T-helper 9 cell (primary cell): ENCODE measurements around the gene HOXC13.

Experiments
- DNase-seq: peaks from one replicate; pipeline ENCODE4 v3.0.0-alpha.2; 2020

HOXC13 gene

DNA sequence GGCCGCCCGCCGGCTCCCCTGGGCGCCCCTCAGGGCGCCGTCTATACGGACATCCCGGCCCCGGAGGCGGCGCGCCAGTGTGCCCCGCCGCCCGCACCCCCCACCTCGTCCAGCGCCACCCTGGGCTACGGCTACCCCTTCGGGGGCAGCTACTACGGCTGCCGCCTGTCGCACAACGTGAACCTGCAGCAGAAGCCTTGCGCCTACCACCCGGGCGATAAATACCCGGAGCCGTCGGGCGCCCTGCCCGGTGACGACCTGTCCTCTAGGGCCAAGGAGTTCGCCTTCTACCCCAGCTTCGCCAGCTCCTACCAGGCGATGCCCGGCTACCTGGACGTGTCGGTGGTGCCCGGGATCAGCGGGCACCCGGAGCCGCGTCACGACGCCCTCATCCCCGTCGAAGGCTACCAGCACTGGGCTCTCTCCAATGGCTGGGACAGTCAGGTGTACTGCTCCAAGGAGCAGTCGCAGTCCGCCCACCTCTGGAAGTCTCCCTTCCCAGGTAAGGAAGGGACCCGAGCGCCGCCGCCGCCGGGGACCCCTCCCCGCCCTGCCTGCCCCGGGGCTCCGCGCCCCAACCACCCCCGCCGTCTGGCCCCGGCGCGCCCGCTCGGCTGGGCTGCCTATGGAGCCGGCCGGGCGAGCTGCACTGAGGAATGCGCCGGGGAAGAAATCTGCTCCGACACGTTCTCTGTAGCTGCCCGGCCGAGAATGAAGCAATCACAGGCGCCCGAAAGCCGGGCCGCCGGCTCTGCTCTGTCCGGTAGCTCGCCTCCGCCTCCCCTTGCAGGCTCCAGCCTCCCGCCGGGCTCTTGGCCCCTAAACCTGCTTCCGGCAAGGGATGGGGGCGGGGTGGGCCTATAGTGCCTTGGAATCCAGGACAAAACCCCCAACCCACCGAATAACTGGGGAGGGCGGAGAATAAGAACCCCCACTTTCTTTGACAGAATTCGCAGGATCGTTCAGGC is 794 bp downstream of the HOXC13 start:
- DNase-seq = no peak

DNA sequence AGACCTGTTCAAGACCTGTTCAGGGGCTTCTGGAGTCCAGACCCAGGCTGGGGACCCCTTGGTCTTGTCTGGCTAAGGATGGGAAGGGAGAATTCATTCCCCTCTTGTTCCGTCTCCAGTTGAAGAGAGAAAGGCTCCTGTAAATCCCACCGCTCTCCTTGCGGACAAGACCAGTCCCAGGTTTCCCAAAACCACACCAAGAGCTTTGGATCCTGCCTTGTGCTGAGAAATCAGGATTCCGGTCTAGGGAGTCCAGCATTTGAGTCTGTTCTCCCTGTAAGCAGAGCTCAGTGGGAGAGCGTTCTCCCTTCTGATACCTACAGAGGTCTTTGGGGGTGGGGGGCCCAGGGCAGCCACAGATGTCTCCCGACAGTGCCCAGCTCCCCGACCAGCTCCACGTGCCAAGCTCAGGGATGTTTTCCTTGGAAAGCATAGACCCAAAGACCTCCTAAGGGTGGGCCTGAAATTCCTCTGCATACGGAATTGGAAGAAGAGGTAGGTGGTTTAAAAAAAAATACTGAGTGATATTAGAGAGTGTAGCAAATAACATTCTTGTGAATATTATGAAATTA is 1.9 kb downstream of the HOXC13 start:
- DNase-seq = no peak

DNA sequence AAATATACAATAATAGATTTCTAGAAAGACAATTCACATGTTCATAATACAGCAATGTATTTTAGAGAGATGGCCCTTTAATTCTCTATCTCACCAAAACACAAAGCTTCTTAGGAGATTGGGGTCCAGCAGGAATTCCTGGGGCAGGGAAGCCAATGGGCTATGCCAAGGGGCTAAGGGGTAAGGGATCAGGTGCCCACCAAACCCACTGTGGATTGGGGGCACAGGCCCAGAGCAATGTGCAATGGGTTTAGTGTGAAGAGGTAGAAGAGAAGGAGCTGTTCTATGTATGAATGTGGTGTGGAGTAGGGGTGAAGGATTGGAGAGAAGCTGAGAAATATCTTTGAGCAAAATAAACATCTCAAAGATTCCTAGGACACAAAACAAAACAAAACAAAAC is 2.6 kb downstream of the HOXC13 start:
- DNase-seq = no peak

DNA sequence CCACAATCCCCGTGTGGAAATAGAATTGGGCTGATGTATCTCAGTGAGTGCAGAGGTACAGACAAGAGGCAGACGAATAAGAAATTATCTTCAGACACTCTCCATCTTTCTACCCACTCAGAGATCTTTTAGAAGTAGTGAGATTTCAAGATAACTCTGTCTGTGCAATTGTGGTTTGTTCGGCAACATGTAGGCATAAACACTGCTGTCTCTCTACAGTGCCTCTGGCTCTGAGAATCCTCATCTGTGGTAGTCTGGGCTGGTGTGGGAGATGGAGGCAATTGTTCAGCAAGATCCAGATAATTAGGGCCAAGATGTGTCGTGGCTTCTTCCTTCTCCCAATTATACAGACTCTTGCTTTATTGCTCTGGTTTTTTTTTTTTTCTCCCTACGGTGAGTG is 3.1 kb downstream of the HOXC13 start:
- DNase-seq = no peak

DNA sequence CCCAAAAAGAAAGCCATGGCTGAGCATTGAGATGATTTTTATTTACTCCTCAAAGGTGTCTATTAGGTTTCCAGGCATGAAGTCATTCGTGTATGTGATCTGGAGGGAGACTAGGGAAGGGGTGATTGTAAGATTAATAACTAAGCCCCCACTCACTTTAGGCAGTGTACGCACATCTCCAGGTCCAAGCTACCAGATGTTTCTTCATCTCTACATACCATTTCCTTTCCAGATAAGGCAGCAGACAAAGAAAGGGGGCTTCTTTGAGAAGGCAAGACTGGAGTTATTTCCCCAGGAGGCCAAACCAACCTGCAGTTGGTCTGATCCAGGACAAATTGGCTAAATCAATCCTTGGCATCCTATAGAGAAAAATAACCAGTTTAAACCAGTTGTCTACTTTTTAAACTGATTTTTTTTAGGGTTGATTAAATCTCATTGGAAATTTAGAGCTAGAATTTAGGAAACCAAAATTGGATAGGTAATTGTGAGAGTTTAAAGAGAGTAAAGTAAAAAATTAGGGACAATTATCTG is 3.9 kb downstream of the HOXC13 start:
- DNase-seq = no peak

DNA sequence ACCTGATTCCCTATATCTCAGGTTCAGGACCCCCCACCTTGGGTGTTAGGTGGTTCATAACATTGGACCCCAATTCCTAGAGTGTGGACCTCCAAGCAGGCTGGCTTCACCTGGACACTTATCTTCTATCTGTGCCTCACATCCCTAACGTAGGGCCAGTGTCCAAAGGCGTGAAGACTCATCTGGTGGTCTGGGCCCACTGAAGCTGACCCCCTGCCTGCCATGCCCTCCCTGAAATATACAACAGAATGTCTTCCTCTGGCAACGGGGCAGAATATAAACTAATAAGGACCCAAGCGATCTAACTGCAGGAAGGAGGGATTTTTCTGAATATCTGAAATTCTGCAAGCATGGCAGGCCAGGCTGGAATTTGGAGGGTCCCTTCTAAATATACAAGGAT is 5.6 kb downstream of the HOXC13 start:
- DNase-seq = no peak

DNA sequence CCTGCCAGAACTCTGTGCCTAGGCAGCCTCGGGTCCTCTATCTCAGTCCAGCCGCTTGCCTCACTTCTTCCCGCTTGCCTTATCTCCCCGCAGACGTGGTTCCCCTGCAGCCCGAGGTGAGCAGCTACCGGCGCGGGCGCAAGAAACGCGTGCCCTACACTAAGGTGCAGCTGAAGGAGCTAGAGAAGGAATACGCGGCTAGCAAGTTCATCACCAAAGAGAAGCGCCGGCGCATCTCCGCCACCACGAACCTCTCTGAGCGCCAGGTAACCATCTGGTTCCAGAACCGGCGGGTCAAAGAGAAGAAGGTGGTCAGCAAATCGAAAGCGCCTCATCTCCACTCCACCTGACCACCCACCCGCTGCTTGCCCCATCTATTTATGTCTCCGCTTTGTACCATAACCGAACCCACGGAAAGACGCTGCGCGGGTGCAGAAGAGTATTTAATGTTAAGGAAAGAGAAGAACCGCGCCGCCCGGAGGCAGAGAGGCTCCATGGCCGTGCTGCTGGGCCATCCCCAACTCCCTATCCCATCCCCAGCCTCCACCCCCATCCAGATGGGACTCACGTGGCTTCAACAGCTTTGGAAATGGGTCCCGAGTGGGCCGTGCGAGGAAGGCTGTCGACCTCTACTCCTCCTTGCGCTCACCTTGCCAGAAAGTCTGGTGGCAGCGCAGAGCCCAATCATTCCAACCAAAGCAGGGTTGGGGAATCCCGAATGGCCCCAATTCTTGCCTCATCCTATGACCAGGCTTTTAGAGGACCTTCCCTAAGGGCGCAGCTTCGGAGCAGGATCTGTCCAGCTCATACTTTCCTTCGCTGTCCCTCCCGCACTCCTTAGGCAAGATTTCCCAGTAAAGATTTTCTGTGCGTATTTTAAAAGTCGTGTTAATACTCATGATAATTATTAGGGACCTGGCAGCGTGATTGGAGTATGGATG is 6.5 kb downstream of the HOXC13 start:
- DNase-seq = no peak

DNA sequence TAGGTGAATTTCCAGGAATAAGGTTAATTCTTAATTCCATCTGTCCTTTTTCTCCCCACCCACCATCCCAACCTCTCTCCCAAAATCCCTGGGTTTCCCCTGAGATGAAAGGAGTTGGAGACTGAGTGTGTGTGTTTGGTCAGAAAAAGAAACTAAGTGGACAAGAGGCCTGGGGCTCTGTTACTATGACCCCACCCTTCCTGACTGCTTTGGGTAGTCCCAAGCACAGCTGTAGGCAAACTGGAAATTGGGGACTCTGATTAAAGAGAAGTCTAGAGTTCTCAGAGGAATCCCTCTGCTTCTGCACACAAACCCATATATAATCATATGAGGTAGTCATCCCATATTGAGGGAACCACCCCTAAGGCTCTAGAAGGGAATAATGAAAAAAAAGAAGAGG is 9.1 kb downstream of the HOXC13 start:
- no peak for DNase-seq

DNA sequence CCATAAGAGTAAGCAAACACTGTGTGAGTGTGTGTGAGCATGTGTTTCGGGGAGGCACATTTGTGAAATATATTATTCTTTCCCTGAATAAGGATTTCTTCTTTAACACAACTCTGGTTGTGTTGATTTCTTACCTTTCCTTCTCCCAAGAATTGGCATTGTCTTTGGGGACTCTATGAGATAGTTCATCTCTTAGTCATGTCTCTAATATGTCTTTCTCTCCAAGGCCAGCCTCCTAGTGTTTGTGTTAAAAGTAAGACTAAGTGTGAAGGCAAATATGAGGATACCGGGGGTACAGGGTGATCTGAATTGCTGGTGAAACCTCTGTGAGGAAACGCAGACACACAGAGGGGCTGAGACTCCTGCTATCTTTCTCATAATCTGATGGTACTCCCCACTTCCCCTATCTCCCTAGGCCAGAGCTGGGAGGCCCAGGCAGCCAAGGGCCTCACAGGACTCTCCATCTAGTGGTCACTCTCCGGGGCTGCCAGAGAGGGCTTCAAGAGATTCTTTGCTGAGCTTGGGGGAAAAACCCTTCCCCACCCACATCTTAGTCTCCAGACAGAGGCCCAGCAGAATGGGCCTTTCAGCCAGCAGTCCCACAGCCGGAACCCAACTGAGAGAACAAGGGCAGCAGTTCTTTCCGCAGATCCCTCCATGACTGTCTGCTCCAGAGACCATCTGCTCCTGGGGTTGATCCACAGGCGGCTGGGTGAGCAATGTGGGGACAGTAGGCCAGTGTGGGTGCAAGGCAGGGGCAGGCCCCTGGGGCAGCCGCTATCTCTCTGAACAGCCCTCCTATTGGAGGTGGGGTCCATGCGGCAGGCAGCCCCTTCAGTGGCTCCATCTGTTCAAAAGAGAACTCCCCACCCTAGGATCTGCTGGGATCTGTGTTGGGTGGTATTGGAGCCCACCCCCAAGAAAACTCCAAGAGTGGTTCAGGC is 10.3 kb downstream of the HOXC13 start:
- DNase-seq = no peak

DNA sequence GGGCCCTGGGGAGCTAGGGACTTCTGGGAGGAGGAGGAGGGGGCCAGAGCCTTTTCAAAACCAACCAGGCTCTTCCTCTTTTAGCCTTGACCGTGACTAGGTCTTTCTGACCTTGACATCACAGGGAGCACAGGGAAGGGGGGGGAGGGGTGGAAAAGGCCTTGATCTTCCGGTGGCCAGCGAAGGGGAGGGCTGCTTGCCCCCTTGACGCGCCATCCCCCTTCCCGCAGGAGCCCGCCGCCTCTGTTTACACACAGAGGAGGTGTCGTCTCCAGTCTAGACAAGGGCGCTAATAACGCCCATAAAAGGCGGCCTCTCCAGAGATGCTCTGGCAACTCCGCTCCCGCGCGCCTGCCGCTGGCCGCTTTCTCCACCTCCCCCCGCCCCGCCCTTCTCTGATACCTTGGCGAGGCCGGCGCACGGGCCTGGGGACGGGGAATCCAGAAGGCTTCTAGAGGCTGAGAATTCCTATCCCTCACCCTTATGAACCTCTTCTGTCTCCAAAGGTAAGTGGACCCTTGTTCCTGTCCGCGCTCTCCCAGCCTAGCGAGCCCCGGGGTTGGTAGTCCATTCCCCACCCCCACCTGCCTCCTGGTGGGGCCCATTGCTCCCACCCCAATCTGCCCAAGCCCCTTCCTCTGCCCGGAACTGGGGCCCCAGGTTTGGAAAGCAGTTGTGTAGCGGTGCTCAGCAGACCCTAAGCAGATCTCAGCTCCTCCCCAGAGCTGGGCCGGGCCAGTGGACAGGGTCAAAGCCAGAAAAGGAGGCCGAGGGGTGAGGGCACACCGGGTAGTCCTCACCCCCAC is 11.2 kb downstream of the HOXC13 start:
- DNase-seq = no peak

DNA sequence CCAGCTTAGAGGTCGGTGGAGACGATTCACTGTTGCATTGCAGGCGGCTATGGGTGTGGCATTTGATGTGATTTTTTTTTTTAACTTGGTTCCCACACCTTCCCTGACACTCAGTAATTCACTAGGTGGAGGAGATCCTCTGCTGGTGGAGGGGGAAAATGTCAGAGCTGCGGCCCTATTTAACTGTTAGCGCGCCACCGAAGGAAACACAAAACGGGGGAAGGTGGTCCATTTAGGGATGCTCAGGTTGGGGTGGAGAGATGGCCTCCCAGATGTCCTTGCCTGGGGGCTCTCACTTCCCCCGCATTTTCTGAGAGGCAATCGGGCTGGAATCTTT is 11.8 kb downstream of the HOXC13 start:
- no peak for DNase-seq

DNA sequence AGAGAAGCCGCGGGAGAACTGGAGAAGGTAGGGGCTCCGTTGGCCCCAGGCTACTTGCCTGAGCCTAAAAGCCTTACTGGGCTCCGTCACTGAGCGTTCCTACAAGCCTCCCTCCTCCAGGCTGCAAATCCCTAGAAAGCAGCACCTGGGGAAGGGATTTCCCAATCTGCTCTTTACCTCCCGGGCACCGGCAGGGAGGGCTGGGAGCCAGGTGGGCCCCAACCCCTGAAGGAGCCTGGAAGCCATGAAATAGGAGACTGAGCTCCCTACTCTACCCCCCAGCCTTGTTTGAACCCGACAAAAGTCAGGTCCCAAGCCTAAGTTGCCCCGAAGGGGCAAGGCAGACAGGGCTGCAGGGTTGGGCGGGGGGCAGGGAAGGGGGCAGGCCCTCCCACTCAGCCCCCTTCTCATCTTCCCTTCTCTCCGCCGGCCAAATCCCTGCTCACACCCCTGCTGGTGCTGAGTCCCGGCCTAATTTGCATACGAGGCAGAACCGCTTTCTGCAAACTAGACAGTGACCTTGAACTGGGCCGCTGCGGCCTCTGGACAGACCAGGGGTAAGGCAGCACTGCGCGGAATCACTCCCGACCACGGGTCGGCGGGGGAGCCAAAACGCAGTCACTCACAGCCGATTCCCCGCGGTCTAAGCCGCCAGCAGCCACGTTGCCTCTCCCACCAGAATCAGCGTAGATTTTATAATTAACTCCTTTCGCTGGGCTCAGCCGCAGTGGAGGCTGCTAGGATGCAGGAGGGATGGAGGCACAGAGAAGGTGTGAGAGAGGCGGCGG is 12.4 kb downstream of the HOXC13 start:
- DNase-seq = no peak

DNA sequence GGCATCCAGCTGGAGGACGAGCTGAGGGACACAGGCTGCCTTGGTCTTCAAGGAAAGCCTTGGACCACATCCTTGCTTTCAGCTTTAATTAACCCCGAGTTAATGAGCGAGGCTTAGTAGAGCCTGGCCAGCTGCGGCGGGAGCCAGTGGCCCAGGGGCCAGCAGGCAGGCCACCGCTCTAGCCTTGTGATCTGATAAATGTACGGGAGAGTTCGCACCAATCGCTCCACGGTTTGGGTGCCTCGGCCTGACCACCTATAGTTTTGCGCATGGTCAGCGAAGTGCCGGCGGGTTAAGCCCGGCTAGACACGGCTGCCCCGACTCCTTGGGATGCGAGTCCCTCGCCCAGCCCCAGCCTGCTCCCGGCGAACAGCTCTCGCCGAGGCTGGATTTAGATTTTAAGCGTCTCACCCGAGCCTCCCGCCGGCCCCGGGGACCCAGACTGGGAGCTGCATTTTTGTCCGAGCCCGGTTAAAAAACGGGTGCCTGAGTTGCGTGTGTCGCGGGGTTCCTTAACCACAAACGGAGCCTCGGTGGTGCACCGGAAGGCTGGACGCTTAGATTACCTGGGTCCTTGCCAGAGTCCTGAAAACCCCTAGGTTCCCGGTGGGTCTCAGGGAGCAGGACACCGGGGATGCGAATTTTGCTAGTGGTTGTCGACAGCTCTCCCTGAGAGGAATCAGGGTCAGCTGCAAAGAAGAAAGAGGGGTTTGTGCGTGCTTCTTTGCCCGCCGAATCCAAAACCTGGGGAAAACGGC is 13.1 kb downstream of the HOXC13 start:
- no peak for DNase-seq

DNA sequence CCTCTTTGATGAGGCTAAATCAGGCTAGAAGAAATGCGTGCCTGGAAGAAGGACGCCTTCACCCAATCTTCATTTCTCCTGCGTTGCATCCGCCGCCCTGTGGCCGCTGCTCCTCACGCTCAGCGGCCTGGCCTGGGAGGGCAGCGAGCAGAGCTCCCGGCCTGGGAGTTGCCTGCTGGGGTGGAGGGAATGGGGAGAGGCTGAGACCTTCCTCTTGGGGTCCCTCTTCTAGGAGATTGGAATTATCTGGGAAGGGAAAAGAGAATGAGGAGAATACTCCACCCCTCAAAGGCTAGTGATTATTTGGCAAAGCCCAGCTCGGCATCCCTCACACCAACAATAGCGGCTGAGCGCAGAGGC is 13.7 kb downstream of the HOXC13 start:
- no peak for DNase-seq

DNA sequence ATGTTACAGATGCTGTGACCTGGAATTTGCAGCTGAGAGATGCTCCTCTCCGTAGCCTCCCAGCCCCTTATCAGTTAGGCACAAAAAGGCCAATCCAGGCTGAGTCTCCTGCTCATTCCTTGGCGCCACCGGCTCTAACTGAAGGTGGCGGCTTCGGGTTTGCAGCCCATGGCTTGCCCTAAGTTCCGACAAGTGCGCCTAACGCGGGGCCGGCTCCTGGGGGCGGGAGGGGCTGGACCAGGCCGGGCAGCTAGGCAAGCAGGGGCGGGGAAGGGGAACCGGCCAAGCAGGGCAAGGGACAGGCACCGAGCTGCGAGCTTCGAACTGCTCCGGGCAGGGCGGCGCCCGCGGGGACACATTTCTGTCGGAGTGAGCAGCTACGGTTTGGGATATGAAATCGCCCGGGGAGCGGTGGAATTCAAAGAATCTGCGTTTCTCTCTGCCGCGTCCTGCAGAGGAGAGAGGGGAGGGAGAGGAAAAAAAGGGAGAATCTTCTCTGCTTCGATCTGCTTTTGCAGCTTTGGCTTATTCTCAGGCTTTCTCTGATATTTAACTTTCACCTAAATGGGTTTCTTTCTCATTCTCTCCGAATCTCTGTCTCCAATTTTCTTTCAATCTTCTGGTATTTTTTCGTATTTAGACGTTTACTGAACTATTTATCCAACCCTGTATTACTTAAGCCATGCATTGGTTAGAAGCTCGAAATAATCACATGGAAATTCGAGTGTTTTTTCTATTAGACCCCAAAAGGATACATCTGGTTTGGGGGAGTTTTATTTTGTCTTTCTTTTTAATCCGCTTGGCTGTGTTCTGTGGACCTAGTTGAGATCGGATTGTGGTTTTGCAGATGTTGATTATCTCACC is 14.5 kb downstream of the HOXC13 start:
- no peak for DNase-seq

DNA sequence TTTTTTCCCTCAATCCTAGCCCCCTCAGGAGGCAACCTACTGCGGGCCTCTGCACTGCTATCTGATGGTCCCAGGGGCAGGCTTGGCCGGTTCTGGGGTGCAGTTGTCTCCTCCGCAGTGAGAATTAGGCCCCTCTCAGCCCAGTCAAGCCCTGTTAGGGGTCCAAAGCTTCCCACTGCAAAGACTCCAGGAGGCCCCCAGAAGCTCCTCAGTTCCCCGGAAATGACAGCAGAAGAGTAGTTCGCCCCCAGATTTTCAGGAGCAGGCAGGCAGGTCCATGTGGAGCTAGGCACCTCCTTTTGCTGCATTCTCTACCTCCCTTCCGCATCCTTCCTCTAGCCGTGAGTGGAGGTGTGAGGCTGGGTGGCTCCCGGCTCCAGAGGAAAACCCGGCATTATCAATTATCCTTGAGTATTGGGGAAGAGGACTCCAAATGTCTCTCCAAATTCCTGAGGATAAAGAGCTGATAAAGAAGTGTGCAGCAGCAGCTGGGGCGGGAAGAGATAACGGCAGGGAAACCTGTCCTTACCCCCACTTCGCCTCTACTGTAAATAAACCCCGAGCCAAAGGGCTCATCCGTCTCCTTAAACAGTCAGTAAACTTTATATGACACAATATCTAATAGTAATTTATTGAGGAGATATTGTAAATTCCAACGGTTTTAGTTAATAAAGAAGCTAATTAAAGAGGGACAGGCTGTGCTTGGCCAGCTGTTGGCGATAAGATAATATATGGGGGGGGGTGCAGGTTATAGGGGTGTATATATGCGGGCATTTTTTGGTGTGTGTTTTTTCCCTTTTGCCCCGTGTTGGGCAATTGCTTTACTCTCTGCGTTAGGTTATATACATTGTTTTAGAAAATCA is 15.4 kb downstream of the HOXC13 start:
- no peak for DNase-seq

DNA sequence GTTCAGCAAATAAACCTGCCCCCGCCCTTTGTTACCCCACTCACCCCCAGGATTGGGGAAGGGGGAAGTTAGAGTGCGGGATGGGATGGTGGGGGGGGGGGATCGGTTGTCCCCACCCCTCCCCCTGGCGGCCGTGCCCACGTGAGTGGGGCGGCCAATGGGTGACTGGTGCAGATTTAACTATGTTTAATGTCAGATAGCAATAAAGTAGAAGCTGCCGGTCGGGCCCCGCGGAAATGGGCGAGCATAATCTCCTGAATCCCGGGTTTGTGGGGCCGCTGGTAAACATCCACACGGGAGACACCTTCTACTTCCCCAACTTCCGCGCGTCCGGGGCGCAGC is 16.0 kb downstream of the HOXC13 start, which contains the start of gene HOXC12:
TSS of gene HOXC12 (plus strand) at position 210 of the 342 bp plus-strand sequence. CDS start at position 237, 27 bp downstream.
- no peak for DNase-seq
